Kidney epithelial cell (primary cell): ENCODE data around the gene ATXN7L2. TPM values are rescaled to one million over a fixed set of nuclear protein-coding genes. Genes with fewer than 3 reads are reported as not detected.

Experiments
- DNase-seq: peaks from one replicate; pipeline ENCODE4 v3.0.0-alpha.2; 2010; ENCODE audit warnings: low read depth
- H3K27me3 ChIP-seq: 2 replicates; pipeline ENCODE4 v1.6.0; 2011; ENCODE audit warnings: low read length; ENCODE audit not compliant: control insufficient read depth, insufficient read depth
- H3K36me3 ChIP-seq: 2 replicates; pipeline ENCODE4 v1.5.1; 2011; ENCODE audit warnings: low read length; ENCODE audit not compliant: control insufficient read depth, insufficient read depth
- H3K4me3 ChIP-seq: 2 replicates; pipeline ENCODE4 v1.5.1; 2011; ENCODE audit warnings: low read depth, mild to moderate bottlenecking, control low read depth, low read length
- CTCF ChIP-seq: IDR thresholded peaks from 2 replicates; pipeline ENCODE4 v1.5.1; 2011; ENCODE audit warnings: mild to moderate bottlenecking, moderate library complexity, low read length, control low read depth, inconsistent platforms; ENCODE audit not compliant: insufficient read depth, poor library complexity, severe bottlenecking
- total RNA-seq: library from RNA; depleted of rRNA; stranded (reverse); fragments of >200 nt; gene quantifications from 2 replicates; pipeline ENCODE4 v1.2.3, GENCODE V29; 2015

The ATXN7L2 gene
- total RNA-seq, 1 donor from 2014 or later = 6.7 TPM

GRCh38 chr1:109538827-109539555 is 55.3 kb downstream of the ATXN7L2 start:
- no peaks in the 10 kb centered on the region for H3K27me3 ChIP-seq
- DNase-seq = no peak

GRCh38 chr1:109539676-109540075 is 56.0 kb downstream of the ATXN7L2 start, which contains the start of gene GPR61:
TSS of gene GPR61 (plus strand) at chr1:109539872. CDS start at chr1:109543023, 3,151 bp downstream.
- TF ChIP-seq CTCF = no peak
- DNase-seq = no peak

More at GRCh38 chr1:109538827-109539555, 55.3 kb downstream of the ATXN7L2 start:
- no peaks in the 10 kb centered on the region for H3K36me3 ChIP-seq
- TF ChIP-seq CTCF = no peak
- H3K4me3 ChIP-seq = no peak overlapping the region

GRCh38 chr1:109541102-109541501 is 57.4 kb downstream of the ATXN7L2 start:
- no peak overlapping the region for H3K4me3 ChIP-seq
- H3K27me3 ChIP-seq = no peaks in the 10 kb centered on the region
- no peak for DNase-seq
- no peak for TF ChIP-seq CTCF
- no peaks in the 10 kb centered on the region for H3K36me3 ChIP-seq

More at GRCh38 chr1:109539676-109540075, 56.0 kb downstream of the ATXN7L2 start, which contains the start of gene GPR61:
- Histone ChIP-seq H3K4me3 (no peak within 1 kb of the TSS), H3K27me3 (no peaks in the 10 kb centered on the region), H3K36me3 (no peaks in the 10 kb centered on the region)

Other genes starting within 250 kb of the ATXN7L2 start
- 18.1 and 19.4 TPM in 2 replicates for gene CELSR2, start 234.4 kb upstream of the ATXN7L2 start, total RNA-seq
- gene PSRC1, start 200.8 kb upstream of the ATXN7L2 start, total RNA-seq = 5.5 and 8.2 TPM in 2 replicates
- not detected in 2 replicates for gene MYBPHL, start 176.9 kb upstream of the ATXN7L2 start, total RNA-seq
- 63.5 and 65.2 TPM in 2 replicates for gene SORT1, start 86.0 kb upstream of the ATXN7L2 start, total RNA-seq
- gene PSMA5, start 57.5 kb upstream of the ATXN7L2 start, total RNA-seq = 65.7 and 73.7 TPM in 2 replicates
- 0.14 and 1.2 TPM in 2 replicates for gene SYPL2, start 17.4 kb upstream of the ATXN7L2 start, total RNA-seq
- gene CYB561D1, start 10.2 kb downstream of the ATXN7L2 start, total RNA-seq = 9.5 and 13.0 TPM in 2 replicates
- 2.8 and 3.0 TPM in 2 replicates for gene AMIGO1, start 25.8 kb downstream of the ATXN7L2 start, total RNA-seq
- gene GPR61, start 56.0 kb downstream of the ATXN7L2 start, total RNA-seq = not detected in 2 replicates
- 11.3 and 11.9 TPM in 2 replicates for gene GNAI3, start 64.7 kb downstream of the ATXN7L2 start, total RNA-seq
- gene GNAT2, start 135.7 kb downstream of the ATXN7L2 start, total RNA-seq = not detected in 2 replicates
- 51.2 and 65.7 TPM in 2 replicates for gene AMPD2, start 135.9 kb downstream of the ATXN7L2 start, total RNA-seq
- gene GSTM4, start 172.2 kb downstream of the ATXN7L2 start, total RNA-seq = 12.7 and 16.2 TPM in 2 replicates
- gene GSTM2, start 184.2 kb downstream of the ATXN7L2 start, total RNA-seq = 3.8 and 5.0 TPM in 2 replicates
- 9.7 and 16.3 TPM in 2 replicates for gene GSTM1, start 203.9 kb downstream of the ATXN7L2 start, total RNA-seq
- not detected in 2 replicates for gene GSTM5, start 228.3 kb downstream of the ATXN7L2 start, total RNA-seq